ENCODE measurements around the gene NTSR1.
"Not testable (repeated sequence)": the region's sequence is repeated elsewhere in the genome, so short reads cannot be mapped to it uniquely, and the experiment has no call there.

The NTSR1 gene

GRCh38 chr20:62676976-62677375, 31.7 kb upstream of the NTSR1 start:
- Histone ChIP-seq H3K27ac (no peak overlapping the region), H3K36me3 (replicated peaks) (no peaks in the 10 kb centered on the region), H3K4me3 (ENCODE audit: low read depth, low read length) (no peak overlapping the region), H3K27me3 (replicated peaks) (no peaks in the 10 kb centered on the region)
- no peak for DNase-seq
- in situ Hi-C loops (cut with HindIII; ENCODE audit: low pct_ligation_motif_present, low sequenced_read_pairs), result no loop called here
- no peak for TF ChIP-seq CTCF (IDR thresholded peaks at IDR 0.05; ENCODE audit: low read depth, low read length, missing control alignments)

- no peak for DNase-seq
- Histone ChIP-seq H3K36me3 (replicated peaks) (no peaks in the 10 kb centered on the region), H3K27ac (no peak overlapping the region), H3K27me3 (replicated peaks) (no peaks in the 10 kb centered on the region), H3K4me3 (ENCODE audit: low read depth, low read length) (no peak overlapping the region)
- in situ Hi-C loops (cut with HindIII; ENCODE audit: low pct_ligation_motif_present, low sequenced_read_pairs), result no loop called here
- no peak for TF ChIP-seq CTCF (IDR thresholded peaks at IDR 0.05; ENCODE audit: low read depth, low read length, missing control alignments)
Measured at GRCh38 chr20:62677678-62678077, 31.0 kb upstream of the NTSR1 start.

GRCh38 chr20:62678553-62678952, 30.1 kb upstream of the NTSR1 start:
- DNase-seq, result no peak
- TF ChIP-seq CTCF (IDR thresholded peaks at IDR 0.05; ENCODE audit: low read depth, low read length, missing control alignments), result no peak
- in situ Hi-C loops (cut with HindIII; ENCODE audit: low pct_ligation_motif_present, low sequenced_read_pairs), result no loop called here
- Histone ChIP-seq H3K27me3 (replicated peaks) (no peaks in the 10 kb centered on the region), H3K36me3 (replicated peaks) (no peaks in the 10 kb centered on the region), H3K4me3 (ENCODE audit: low read depth, low read length) (no peak overlapping the region), H3K27ac (no peak overlapping the region)

- in situ Hi-C loops (cut with HindIII; ENCODE audit: low pct_ligation_motif_present, low sequenced_read_pairs), result no loop called here
- Histone ChIP-seq H3K27me3 (replicated peaks) (no peaks in the 10 kb centered on the region), H3K36me3 (replicated peaks) (no peaks in the 10 kb centered on the region), H3K27ac (no peak overlapping the region), H3K4me3 (ENCODE audit: low read depth, low read length) (no peak overlapping the region)
- TF ChIP-seq CTCF (IDR thresholded peaks at IDR 0.05; ENCODE audit: low read depth, low read length, missing control alignments), result no peak
- no peak for DNase-seq
Measured at GRCh38 chr20:62679978-62680589, 28.6 kb upstream of the NTSR1 start.

- H3K27me3 ChIP-seq (replicated peaks), result peaks cover 9% of the 10 kb centered on the region
- H3K4me3 ChIP-seq (ENCODE audit: low read depth, low read length), result no peak overlapping the region
- H3K36me3 ChIP-seq (replicated peaks), result no peaks in the 10 kb centered on the region
- DNase-seq, result no peak
- in situ Hi-C loops (cut with HindIII; ENCODE audit: low pct_ligation_motif_present, low sequenced_read_pairs), result no loop called here
- no peak overlapping the region for H3K27ac ChIP-seq
- no peak for TF ChIP-seq CTCF (IDR thresholded peaks at IDR 0.05; ENCODE audit: low read depth, low read length, missing control alignments)
Measured at GRCh38 chr20:62682912-62683517, 25.6 kb upstream of the NTSR1 start.

- H3K4me3 ChIP-seq (ENCODE audit: low read depth, low read length); DNase-seq; H3K36me3 ChIP-seq (replicated peaks); H3K27ac ChIP-seq; H3K27me3 ChIP-seq (replicated peaks); in situ Hi-C loops (cut with HindIII; ENCODE audit: low pct_ligation_motif_present, low sequenced_read_pairs): not testable (repeated sequence)
Measured at GRCh38 chr20:62683660-62684322, 24.8 kb upstream of the NTSR1 start.
